ENCODE data around the gene INPP4B.

INPP4B gene

DNA sequence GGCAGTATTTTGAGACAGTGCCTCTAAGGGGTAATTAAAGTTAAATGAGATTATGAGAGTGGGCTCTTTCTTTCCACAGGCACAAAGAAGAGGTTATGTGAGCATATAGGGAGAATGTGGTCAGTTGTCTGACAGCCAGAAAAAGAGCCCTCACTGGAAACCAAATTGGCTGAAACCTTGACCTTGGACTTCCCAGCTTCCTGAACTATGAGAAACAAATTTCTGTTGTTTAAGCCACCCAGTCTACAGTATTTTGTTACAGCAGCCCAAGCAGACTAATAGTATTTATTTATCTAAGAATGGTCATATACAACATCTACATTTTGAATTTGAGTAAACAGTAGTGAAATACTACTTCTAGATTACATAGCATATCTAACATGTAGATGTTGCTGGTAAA, 736.0 kb downstream of the INPP4B start:
- H3K4me3 ChIP-seq (ENCODE audit: low read length), result no peak overlapping the region
- TF ChIP-seq, protein P1, sequence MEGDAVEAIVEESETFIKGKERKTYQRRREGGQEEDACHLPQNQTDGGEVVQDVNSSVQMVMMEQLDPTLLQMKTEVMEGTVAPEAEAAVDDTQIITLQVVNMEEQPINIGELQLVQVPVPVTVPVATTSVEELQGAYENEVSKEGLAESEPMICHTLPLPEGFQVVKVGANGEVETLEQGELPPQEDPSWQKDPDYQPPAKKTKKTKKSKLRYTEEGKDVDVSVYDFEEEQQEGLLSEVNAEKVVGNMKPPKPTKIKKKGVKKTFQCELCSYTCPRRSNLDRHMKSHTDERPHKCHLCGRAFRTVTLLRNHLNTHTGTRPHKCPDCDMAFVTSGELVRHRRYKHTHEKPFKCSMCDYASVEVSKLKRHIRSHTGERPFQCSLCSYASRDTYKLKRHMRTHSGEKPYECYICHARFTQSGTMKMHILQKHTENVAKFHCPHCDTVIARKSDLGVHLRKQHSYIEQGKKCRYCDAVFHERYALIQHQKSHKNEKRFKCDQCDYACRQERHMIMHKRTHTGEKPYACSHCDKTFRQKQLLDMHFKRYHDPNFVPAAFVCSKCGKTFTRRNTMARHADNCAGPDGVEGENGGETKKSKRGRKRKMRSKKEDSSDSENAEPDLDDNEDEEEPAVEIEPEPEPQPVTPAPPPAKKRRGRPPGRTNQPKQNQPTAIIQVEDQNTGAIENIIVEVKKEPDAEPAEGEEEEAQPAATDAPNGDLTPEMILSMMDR (IDR thresholded peaks at IDR 0.05; ENCODE audit: insufficient read depth, low read depth, low read length, missing control alignments), result no peak
- DNase-seq (ENCODE audit: low read depth), result no peak

DNA sequence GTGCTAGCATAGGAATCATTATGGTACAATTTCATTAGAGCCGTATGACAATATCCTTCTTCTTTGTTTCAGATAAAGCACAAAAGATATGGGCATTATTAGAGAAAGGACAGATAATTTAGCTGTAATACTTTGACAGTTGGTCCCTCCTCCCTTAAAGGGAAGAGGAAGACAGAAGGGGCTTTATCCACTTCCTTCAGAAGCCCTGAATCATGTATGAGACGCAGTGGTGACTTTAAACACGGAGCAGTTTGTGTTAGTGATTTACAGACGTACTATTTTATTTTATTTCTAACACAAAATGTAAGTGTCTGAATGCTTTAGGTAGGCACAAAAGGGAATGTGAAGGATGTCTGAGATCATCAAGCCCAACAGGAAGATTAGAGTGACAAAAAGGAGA, 742.1 kb downstream of the INPP4B start:
- TF ChIP-seq, protein P1 (IDR thresholded peaks at IDR 0.05; ENCODE audit: insufficient read depth, low read depth, low read length, missing control alignments), result no peak
- no peak overlapping the region for H3K4me3 ChIP-seq (ENCODE audit: low read length)
- DNase-seq (ENCODE audit: low read depth), result no peak

DNA sequence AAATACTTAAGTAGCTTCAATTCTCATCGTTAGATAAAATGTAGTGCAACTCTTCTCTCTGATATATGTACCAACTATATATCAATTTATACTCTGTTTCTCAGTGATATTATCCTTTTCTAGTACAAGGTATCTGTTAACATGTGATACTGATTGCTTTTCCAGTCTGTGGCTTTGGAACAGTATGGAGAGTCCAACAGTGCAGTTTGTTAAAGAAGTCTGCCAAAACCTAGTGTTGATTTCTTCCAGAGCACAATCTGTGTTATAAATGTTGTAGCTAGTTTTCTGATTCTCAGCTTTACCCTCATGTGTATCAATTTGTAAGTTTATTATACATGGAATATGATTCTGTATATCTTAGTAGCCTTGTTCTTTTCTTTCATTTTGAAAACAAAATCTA, 744.7 kb downstream of the INPP4B start:
- TF ChIP-seq, protein P1 (IDR thresholded peaks at IDR 0.05; ENCODE audit: insufficient read depth, low read depth, low read length, missing control alignments), result no peak
- no peak for DNase-seq (ENCODE audit: low read depth)
- no peak overlapping the region for H3K4me3 ChIP-seq (ENCODE audit: low read length)

DNA sequence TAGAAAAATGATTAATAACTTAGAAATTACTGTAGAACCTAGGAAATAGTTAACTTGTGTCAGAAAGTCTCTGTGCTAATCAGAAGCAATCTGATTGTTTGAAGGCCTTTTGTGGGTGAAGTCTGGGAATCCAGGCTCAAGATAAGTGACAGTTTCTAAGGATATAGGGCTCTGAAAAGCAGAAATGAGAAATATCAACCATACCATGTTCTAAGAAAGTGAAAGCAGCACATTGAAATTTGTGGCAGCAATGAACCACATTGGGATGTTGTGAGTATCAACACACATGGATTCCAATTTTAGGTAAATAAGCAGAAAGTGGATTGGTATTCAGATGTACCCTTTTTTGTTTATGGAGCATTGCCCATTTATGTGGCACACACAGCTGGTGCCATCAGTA, 745.2 kb downstream of the INPP4B start:
- TF ChIP-seq, protein P1 (IDR thresholded peaks at IDR 0.05; ENCODE audit: insufficient read depth, low read depth, low read length, missing control alignments), result no peak
- DNase-seq (ENCODE audit: low read depth), result no peak
- no peak overlapping the region for H3K4me3 ChIP-seq (ENCODE audit: low read length)

DNA sequence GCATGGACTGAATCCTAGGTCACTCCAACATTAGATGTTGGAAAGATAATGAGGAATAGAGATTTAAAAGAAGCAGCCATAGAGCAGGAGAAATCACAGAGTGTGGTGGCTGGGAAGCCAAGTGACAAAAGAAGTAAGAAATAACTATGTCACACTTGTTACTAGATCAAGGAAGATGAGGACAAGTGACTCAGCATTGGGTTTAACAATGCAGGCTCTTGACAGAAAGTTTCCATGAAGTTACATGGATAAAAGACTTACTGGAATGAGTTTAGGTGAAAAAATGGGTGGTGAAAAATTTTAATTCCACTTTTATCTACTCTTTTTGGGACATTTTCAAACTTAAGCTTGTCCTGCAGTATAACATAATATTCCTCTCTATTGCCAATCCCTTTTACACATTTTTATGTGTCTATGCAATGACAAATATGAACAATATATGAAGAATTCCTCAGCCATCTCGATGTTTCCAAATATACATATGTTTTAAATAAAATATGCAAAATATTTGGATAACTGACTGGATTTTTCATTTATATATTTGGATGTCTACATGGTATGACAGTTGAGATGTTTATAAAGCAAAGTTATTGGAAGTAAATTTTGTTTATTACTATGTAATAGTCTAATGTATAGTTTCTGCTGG, 747.1 kb downstream of the INPP4B start:
- DNase-seq (ENCODE audit: low read depth), result peak; percentile 14
- TF ChIP-seq, protein P1 (IDR thresholded peaks at IDR 0.05; ENCODE audit: insufficient read depth, low read depth, low read length, missing control alignments), result no peak
- H3K4me3 ChIP-seq (ENCODE audit: low read length), result no peak overlapping the region

DNA sequence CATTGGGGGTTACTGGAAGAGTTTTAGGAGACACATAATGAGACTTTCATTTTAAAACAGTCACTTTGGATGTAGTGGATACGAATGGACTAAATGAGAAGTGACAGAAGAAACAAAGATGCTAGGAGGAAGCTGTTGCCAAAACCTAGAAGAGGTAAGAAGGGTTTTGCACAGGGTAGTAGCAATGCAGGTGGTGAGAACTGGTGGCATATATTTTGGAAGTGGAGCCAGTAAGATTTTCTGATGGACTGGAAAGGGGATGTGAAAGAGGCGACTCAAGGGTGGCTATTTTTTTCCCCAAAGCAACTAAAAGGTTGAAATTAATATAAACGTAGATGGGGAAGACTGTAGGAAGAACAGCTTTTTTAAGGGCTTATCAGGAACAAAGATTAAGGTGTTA, 747.7 kb downstream of the INPP4B start:
- DNase-seq (ENCODE audit: low read depth), result no peak
- TF ChIP-seq, protein P1 (IDR thresholded peaks at IDR 0.05; ENCODE audit: insufficient read depth, low read depth, low read length, missing control alignments), result no peak
- no peak overlapping the region for H3K4me3 ChIP-seq (ENCODE audit: low read length)

DNA sequence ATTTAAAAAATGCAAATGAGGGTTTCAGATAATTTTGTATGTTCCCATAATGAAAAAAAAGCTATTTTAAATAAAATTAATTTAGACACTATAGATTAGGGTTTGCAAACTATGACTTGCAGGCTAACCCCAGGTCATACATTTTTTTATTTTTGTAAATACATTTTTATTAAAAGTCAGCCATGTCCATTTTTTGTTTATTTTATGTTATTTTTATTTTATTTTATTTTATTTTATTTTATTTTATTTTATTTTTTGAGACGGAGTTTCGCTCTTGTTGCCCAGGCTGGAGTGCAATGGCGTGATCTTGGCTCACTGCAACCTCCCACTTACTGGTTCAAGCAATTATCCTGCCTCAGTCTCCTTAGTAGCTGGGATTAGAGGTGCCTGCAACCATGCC, 749.1 kb downstream of the INPP4B start:
- H3K4me3 ChIP-seq (ENCODE audit: low read length), result no peak overlapping the region
- no peak for DNase-seq (ENCODE audit: low read depth)
- TF ChIP-seq, protein P1 (IDR thresholded peaks at IDR 0.05; ENCODE audit: insufficient read depth, low read depth, low read length, missing control alignments), result no peak
